K562 (cell line): ENCODE measurements around the gene ZRANB3.

ENCODE experiments used
- CREB1 ChIP-seq, 2 experiments: sonication (generic) in 1 of 2; formaldehyde crosslinking in 1 of 2; IDR thresholded peaks; 2 replicates each; pipeline versions ENCODE4 v1.6.1 to v1.8.0; 2012 to 2022; ENCODE audit warnings: inconsistent platforms in 1 of 2, mild to moderate bottlenecking in 1 of 2, missing genetic modification reagents in 1 of 2, moderate library complexity in 1 of 2
- EHMT2 ChIP-seq: fragments of 450-650 bp; IDR thresholded peaks from 2 replicates; pipeline ENCODE4 v1.6.1; 2018; ENCODE audit warnings: antibody characterized with exemption
- EWSR1 ChIP-seq: fragments of 450-650 bp; IDR thresholded peaks from 2 replicates; pipeline ENCODE4 v1.6.1; 2018; ENCODE audit warnings: borderline replicate concordance, mild to moderate bottlenecking, low read depth, moderate library complexity; ENCODE audit not compliant: partially characterized antibody
- EZH2 ChIP-seq: IDR thresholded peaks from 2 replicates; pipeline ENCODE4 v1.6.1; 2012; ENCODE audit warnings: low read depth, mild to moderate bottlenecking, inconsistent platforms, low read length, borderline replicate concordance
- FOS ChIP-seq: IDR thresholded peaks from 3 replicates; pipeline ENCODE4 v1.6.1; 2011; ENCODE audit not compliant: insufficient read length; ENCODE audit errors: extremely low read depth
- NCOR1 ChIP-seq: fragments of 450-650 bp; IDR thresholded peaks from 2 replicates; pipeline ENCODE4 v1.6.1; 2016; ENCODE audit warnings: mild to moderate bottlenecking, moderate library complexity
- NRF1 ChIP-seq, 2 experiments: fragments of 450-650 bp; IDR thresholded peaks in 1 of 2; conservative IDR thresholded peaks in 1 of 2; 2 replicates each; pipeline ENCODE4 v1.6.1; 2014; ENCODE audit warnings: mild to moderate bottlenecking in 2 of 2
- POLR2A ChIP-seq: fragments of 450-650 bp; conservative IDR thresholded peaks from 2 replicates; pipeline ENCODE4 v1.6.1; 2016
- RNF2 ChIP-seq: sonication (generic); IDR thresholded peaks from 2 replicates; pipeline ENCODE4 v1.6.1; 2016
- YY1 ChIP-seq, 3 experiments: IDR thresholded peaks; 2 replicates each; pipeline ENCODE4 v1.6.1; 2011; ENCODE audit warnings: low read length in 2 of 3, mild to moderate bottlenecking in 2 of 3, moderate library complexity in 2 of 3, borderline replicate concordance in 1 of 3, control low read depth in 1 of 3, low read depth in 1 of 3; ENCODE audit not compliant: insufficient read depth in 3 of 3, insufficient replicate concordance in 2 of 3, control insufficient read depth in 1 of 3, insufficient read length in 1 of 3; ENCODE audit errors: extremely low read depth in 1 of 3
- ZNF639 ChIP-seq, 2 experiments: fragments of 200-800 bp in 1 of 2; sonication (Bioruptor generic) in 1 of 2; sonication (generic) in 1 of 2; formaldehyde crosslinking in 1 of 2; IDR thresholded peaks in 1 of 2; conservative IDR thresholded peaks in 1 of 2; 2 replicates each; pipeline versions ENCODE4 v1.5.0 to v1.6.1; 2016 to 2020; ENCODE audit warnings: missing compliant biosample characterization in 1 of 2, missing genetic modification characterization in 1 of 2, missing genetic modification reagents in 1 of 2
- TF ChIP-seq, protein P1 (sequence below): sonication (generic); formaldehyde crosslinking; IDR thresholded peaks from 2 replicates; pipeline ENCODE4 v1.8.1; 2022; ENCODE audit warnings: missing genetic modification reagents
- TF ChIP-seq, protein P2 (sequence below), 3 experiments: IDR thresholded peaks in 2 of 3; conservative IDR thresholded peaks in 1 of 3; 2 replicates each; pipeline ENCODE4 v1.5.1; 2011 to 2012; ENCODE audit warnings: low read length in 3 of 3, mild to moderate bottlenecking in 3 of 3, control low read depth in 2 of 3, improper control_type of control experiment in 1 of 3, inconsistent platforms in 1 of 3, low read depth in 1 of 3, mixed read lengths in 1 of 3, moderate library complexity in 1 of 3; ENCODE audit not compliant: insufficient read depth in 2 of 3

DNA sequence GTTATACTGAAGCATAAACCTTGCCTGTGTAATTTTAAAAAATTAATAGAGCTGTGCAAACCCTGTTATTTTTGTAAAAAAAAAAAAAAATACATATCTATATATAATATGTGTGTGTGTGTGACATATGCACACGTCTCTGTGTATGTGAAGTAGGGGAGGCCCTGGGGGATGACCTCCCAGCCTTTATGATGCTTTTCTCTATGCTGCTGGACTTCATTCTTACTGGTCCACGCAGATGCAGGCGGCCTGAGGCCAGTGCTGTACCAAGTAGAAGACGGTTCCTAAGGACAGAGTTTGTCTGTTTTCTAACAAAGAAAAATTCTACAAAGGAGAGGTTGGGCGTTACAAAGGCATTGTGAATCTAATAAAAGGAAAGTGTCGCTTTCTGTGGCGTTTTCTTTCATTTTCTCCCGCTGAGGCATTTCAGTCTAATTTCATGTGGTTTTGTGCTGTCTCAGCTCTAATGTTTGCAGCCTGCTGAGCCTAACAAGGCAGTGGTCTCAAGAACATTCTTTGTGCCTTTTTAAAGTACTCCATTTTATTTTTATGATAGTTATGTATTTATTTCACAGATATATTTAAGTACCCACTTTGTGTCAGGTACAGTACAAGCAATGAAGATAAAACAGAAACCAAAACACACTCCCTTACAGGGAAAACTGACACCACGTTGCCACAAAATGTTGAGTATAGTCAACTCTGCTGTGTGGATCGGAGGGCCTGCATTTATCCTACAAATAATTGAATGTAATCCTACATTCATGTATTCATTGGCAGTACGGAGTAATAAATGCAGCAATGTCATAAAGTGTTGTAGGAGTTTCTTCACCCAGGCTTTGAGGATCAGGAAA, 360.9 kb downstream of the ZRANB3 start:
- no peak for TF ChIP-seq FOS
- no peak for TF ChIP-seq POLR2A
- TF ChIP-seq, protein P1, sequence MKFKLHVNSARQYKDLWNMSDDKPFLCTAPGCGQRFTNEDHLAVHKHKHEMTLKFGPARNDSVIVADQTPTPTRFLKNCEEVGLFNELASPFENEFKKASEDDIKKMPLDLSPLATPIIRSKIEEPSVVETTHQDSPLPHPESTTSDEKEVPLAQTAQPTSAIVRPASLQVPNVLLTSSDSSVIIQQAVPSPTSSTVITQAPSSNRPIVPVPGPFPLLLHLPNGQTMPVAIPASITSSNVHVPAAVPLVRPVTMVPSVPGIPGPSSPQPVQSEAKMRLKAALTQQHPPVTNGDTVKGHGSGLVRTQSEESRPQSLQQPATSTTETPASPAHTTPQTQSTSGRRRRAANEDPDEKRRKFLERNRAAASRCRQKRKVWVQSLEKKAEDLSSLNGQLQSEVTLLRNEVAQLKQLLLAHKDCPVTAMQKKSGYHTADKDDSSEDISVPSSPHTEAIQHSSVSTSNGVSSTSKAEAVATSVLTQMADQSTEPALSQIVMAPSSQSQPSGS: no peak
- no peak for TF ChIP-seq EZH2
- no peak for TF ChIP-seq EHMT2
- TF ChIP-seq, protein P2, sequence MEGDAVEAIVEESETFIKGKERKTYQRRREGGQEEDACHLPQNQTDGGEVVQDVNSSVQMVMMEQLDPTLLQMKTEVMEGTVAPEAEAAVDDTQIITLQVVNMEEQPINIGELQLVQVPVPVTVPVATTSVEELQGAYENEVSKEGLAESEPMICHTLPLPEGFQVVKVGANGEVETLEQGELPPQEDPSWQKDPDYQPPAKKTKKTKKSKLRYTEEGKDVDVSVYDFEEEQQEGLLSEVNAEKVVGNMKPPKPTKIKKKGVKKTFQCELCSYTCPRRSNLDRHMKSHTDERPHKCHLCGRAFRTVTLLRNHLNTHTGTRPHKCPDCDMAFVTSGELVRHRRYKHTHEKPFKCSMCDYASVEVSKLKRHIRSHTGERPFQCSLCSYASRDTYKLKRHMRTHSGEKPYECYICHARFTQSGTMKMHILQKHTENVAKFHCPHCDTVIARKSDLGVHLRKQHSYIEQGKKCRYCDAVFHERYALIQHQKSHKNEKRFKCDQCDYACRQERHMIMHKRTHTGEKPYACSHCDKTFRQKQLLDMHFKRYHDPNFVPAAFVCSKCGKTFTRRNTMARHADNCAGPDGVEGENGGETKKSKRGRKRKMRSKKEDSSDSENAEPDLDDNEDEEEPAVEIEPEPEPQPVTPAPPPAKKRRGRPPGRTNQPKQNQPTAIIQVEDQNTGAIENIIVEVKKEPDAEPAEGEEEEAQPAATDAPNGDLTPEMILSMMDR (IDR thresholded peaks at IDR 0.05 in 2 of 3, conservative IDR thresholded peaks at IDR 0.05 in 1 of 3; ENCODE audit: insufficient read depth in 2 of 3, low read depth in 1 of 3, low read length in 3 of 3): no peak
- TF ChIP-seq CREB1 (IDR thresholded peaks at IDR 0.05): no peak
- TF ChIP-seq CREB1 (CRISPR knock-in tag; IDR thresholded peaks at IDR 0.05): no peak
- TF ChIP-seq ZNF639 (CRISPR knock-in tag; conservative IDR thresholded peaks at IDR 0.05 in 1 of 2, IDR thresholded peaks at IDR 0.05 in 1 of 2): no peak
- no peak for TF ChIP-seq NRF1 (conservative IDR thresholded peaks at IDR 0.05 in 1 of 2, IDR thresholded peaks at IDR 0.05 in 1 of 2)
- no peak for TF ChIP-seq EWSR1
- TF ChIP-seq YY1 (IDR thresholded peaks at IDR 0.05; ENCODE audit: borderline replicate concordance in 1 of 3, control insufficient read depth in 1 of 3, extremely low read depth in 1 of 3, insufficient read depth in 3 of 3, insufficient read length in 1 of 3, insufficient replicate concordance in 2 of 3, low read depth in 1 of 3, low read length in 2 of 3): no peak
- no peak for TF ChIP-seq NCOR1
- TF ChIP-seq RNF2: no peak
